ENCODE results near the gene NUDT22.
"Not testable (repeated sequence)": the region's sequence is repeated elsewhere in the genome, so short reads cannot be mapped to it uniquely, and the experiment has no call there.

Gene NUDT22

DNA sequence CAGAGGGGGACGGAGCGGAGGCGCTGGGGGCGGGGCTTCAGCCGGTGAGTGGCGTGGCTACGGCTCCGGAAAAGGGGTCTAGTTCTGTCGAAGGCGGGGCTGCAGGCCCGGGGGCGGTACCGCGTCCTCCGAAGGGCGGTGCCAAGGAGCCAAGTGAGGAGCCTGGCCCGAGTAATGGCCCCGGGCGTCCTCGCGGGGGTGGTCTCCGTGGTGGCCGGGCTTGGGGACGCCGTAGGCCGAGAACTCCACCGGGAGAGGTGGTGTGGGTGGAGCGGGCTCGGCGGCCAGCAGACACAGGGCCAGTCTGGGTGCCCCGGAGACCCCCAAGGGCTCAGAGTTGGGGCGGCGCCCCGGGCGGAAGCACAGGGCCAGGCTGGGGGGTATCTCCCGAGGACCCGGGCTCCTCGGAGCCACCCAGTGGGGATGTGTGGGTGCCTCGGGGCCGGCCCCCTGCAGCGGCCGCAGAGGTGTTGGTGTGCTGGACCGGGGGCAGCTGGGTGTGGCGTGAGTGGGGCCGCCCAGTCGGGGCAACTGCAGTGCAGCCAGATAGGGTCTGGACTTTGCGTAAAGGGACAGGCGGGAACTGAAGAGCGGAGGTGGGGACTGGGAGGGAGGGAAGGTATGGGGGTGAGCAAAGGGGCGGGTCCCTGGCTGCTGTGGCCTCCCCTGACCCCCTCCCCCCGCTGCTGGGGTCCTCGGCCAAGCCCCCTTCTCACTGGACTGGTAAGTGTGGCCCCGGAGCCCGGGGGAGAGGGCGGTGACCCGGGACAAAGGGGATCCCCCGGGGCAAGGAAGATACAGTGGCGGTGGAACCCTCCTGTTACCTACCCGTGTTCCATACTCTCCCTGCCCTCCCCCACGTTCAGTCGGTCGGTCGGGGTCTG, 15.7 kb downstream of the NUDT22 start:
- peak; percentile 91 for DNase-seq

DNA sequence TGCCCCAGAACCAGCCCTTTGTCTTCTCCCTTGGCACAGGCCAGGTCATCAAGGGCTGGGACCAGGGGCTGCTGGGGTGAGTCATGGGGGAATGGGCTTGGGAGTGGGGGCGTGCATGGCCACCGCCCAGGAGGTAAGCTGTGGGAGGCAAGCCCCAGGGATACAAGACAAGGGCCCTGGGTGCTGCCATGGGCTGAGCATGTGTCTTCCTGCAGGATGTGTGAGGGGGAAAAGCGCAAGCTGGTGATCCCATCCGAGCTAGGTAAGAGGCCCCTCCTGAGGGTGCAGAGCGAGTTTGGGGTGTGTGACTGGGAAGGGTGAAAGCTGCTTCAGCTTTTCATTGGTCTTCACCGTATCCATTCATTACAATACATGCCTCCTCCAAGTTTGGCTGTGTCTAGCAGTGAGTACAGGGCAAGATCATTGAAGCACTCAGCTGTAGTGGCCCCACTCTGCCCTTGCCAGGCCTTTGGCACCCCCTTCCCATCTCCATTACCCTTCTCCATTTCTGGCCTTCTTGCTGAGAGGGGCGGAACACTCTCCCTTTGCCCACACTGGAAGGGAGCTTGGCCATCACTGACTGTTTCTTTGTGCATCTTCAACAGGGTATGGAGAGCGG, 17.3 kb downstream of the NUDT22 start:
- DNase-seq: no peak

DNA sequence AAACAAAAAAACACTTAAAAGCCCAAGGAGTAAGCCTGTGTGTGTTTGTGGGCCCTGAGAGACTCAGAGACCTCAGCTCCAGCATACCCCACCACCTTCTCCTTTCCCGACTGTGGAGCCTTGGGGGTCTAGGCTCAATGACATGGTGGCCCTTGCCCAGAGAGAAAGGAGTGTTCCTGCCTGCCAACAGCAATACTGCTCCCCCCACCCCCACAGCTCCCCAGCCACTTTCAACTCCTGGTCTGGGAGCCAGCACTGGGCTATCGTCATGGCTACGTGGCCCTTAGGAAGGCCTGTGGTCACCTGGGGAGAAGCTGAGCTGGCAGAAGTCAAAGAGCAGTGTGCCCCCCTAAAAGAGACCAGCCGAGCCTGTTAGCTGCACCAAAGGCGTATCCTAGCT, 18.0 kb downstream of the NUDT22 start:
- no peak for DNase-seq

- DNase-seq: no peak
Observed at GRCh38 chr11:64244966-64245365, 18.9 kb downstream of the NUDT22 start.

DNA sequence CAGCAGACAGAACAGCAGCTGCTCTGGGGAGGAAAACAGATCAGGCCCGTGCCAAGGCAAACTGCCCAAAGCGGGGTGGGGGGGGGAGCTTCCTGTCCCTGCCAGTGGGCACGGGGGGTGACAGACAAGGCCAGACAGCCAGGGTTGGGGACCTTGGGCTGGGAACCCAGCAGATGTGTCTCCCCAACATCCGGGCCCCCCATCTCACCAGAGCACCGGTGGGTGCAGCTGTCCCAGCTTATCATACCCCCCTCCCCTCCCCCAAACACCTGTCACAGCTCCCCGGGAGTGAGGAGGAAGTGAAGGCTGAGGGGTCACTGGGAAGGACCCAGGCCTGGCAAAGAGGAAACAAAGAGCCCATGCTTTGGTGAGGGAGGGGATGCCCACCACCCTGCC, 19.3 kb downstream of the NUDT22 start:
- no peak for DNase-seq

GRCh38 chr11:64245797-64246620, 19.9 kb downstream of the NUDT22 start:
- DNase-seq: peak; percentile 56

GRCh38 chr11:64246621-64246870, 20.5 kb downstream of the NUDT22 start:
- not testable (repeated sequence) for DNase-seq

DNA sequence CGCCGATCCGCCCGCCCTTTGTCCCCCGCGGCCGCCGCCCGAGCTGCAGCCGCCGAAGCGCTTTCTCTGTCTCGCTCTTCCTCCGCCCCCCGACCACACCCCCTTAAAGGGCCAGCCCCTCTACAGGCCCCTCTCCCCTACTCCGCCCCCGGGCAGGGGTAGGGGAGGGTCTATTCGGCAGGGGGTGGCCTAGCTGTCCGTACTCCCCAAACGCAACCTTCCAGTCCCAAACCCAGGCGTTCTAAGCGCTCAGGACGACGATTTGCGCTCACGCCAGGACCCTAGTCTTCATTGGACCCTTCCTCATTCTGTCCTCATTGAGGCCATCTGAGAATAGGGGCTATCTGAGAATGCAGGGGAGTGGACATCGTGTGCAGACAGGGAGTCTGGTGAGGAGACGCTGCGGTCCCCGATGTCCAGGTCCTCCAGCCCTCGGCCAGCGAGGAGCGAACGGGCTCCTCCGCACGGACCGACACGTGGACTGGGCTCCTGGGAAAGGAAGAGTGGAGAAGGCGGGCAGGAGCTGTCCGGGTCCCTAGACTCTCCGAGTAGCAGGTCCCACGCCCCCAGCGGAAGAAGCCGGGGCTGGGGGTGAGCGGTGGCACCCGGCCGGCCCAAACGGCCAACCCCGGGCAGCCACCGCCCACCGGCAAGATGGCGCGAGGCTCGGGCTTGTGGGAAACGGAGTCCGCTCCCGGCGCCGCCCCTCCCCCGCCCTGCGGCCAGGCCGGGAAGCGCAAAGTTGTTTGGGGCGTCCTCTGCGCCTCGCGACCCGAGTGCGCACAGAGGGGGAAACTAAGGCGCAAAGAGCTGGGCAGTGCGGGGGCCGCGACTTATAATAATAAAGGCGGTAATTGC, 21.0 kb downstream of the NUDT22 start, which contains the start of gene PPP1R14B:
TSS of gene PPP1R14B (minus strand) at position 73 of the 858 bp plus-strand sequence. CDS start 270 bp downstream, outside the sequence.
- peak; percentile 89 for DNase-seq

- DNase-seq: peak; percentile 85
Observed at GRCh38 chr11:64247729-64248531, 21.9 kb downstream of the NUDT22 start.

DNA sequence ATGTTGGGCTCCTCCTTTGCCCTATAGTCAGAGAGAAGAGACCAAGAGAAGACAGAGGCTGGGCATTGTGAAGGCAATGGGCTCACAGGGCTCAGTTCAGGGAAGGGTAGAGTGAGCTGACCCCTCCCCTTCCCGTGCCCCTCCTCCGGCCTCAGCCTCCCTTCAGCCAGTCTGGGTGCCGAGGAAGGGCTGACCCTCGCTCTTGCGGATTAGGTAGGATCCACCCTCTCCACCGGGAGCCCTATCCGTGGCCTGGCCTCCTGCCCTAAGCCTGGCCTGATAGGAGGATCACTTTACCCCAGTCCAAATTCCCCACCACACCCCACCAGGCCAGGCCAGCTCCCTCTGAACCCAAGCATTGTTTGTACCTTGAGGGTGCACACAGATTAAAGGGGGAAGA, 22.5 kb downstream of the NUDT22 start:
- no peak for DNase-seq

DNA sequence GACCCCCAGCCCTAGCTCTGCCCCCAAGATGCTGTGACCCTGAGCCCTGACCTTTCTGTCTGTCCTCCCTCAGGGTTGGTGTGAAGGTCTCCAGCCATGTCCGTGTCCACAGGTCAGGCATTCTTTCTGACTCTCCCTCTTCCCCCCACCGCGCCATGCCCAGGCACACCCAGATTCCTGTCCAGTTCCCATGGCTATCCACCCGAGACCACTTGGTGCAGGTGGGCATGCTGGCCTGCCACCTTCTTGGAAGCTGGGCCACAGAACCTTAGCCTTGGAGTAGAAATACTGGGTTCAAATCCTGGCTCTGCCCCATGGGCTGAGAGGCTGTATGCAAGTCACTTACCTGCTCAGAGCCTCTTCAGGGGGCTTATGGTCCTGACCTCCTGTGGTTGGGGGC, 23.0 kb downstream of the NUDT22 start:
- no peak for DNase-seq

GRCh38 chr11:64249563-64250414, 23.7 kb downstream of the NUDT22 start:
- DNase-seq: no peak

GRCh38 chr11:64250415-64251015, 24.4 kb downstream of the NUDT22 start:
- no peak for DNase-seq

DNA sequence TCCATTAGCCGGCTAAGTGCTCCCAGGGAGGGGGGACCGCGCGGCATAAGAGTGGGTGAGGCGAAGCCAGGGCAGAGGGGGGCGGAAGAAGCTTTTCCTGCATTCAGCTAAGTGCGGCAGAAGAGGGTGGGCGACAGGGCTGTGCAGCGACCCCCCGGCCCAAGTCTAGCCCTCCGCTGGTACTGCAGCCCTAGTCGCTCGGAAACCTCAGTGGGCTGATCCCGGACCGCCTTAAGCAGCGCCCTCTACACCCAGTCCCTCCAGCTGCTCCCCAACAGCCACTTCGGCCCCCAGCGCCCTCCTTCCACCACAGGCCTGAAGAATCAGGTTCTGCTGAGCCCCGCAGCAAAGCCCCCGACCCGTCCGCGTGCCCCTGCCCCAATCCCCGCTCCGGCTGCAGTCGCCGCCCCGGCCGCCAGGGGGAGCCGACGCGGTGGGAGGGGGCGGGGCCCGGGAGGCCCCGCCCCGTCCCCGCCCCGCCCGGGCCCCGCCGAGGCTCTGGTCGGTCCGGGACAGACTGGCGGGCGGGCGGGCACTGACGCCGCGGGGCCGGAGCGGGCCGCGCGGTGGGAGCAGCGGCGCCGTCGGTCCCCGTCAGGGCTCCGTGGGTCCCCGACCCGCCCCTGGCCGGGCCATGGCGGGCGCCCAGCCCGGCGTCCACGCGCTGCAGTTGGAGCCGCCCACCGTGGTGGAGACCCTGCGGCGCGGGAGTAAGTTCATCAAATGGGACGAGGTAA, 25.1 kb downstream of the NUDT22 start, which contains the start of gene PLCB3:
TSS of gene PLCB3 (plus strand) at position 515 of the 737 bp plus-strand sequence. CDS start at position 635, 120 bp downstream.
- peak; percentile 67 for DNase-seq

DNA sequence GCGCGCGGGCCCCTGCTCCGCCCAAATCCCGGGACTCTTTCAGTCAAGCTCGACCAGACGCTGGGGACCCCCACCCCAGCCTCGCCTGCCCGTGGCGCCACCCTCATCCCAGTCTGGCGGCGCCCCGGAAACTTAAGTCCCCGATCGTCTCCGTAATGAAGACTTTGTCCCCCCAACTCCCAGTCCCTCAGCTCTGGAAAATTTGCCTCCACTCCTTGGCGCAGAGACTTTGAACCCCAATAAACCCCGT, 25.6 kb downstream of the NUDT22 start:
- peak; percentile 65 for DNase-seq

- peak; percentile 43 for DNase-seq
Observed at GRCh38 chr11:64252003-64252872, 26.2 kb downstream of the NUDT22 start.

DNA sequence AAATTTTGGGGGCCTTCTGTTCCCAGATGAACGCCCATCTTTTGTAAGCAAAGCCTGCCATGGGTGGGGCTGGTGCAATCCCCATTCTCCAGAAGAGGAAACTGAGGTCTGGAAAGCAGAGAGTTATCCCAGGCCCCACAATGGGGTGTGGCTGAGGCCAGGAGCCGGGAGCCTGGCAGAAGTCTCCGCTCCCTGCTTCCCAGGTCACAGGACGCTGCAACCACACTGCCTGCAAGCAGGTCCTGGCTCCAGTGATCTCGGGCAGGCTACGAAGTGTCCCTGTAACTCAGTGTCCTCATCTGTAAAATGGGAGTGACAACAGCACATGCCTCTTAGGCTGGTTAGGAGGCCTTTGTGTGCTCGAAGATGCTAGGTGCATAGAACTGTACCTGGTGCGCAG, 27.0 kb downstream of the NUDT22 start:
- DNase-seq: no peak

GRCh38 chr11:64253481-64253880, 27.4 kb downstream of the NUDT22 start:
- DNase-seq: no peak
